H1 (cell line): Measurements from ENCODE around the gene SLC22A23.

ENCODE experiments used
- CBX8 ChIP-seq: fragments of 300-800, 300-1000 bp; sonication (generic); IDR thresholded peaks from 2 replicates; pipeline ENCODE4 v1.7.1; 2016; ENCODE audit warnings: low read depth, low read length, borderline replicate concordance
- CTCF ChIP-seq, 3 experiments: IDR thresholded peaks; 1 replicate in 2 of 3; 2 replicates in 1 of 3; pipeline versions ENCODE4 v1.5.1 to v1.6.1; 2011; ENCODE audit warnings: low read length in 3 of 3, mild to moderate bottlenecking in 3 of 3, inconsistent platforms in 2 of 3, low read depth in 1 of 3, moderate library complexity in 1 of 3; ENCODE audit not compliant: insufficient read depth in 1 of 3; ENCODE audit errors: control extremely low read depth in 1 of 3
- EP300 ChIP-seq, 2 experiments: IDR thresholded peaks; 1 replicate in 1 of 2; 2 replicates in 1 of 2; pipeline ENCODE4 v1.6.1; 2011 to 2012; ENCODE audit warnings: low read depth in 2 of 2, low read length in 2 of 2, mild to moderate bottlenecking in 2 of 2, borderline replicate concordance in 1 of 2, inconsistent platforms in 1 of 2, moderate library complexity in 1 of 2
- EZH2 ChIP-seq: fragments of 200-600 bp; sonication (generic); IDR thresholded peaks from 2 replicates; pipeline ENCODE4 v1.7.1; 2012; ENCODE audit warnings: low read depth, mild to moderate bottlenecking, moderate library complexity, low read length, inconsistent platforms; ENCODE audit not compliant: severe bottlenecking
- MAFK ChIP-seq: IDR thresholded peaks from 2 replicates; pipeline ENCODE4 v1.6.1; 2012; ENCODE audit warnings: low read depth, mild to moderate bottlenecking, improper control_type of control experiment, low read length
- NRF1 ChIP-seq: IDR thresholded peaks from 2 replicates; pipeline ENCODE4 v1.6.1; 2011; ENCODE audit warnings: mild to moderate bottlenecking, low read depth, low read length, improper control_type of control experiment
- POLR2A ChIP-seq, 2 experiments: IDR thresholded peaks; 1 replicate in 1 of 2; 2 replicates in 1 of 2; pipeline ENCODE4 v1.6.1; 2011; ENCODE audit warnings: low read depth in 2 of 2, low read length in 2 of 2, mild to moderate bottlenecking in 2 of 2; ENCODE audit errors: control extremely low read depth in 1 of 2
- POLR2AphosphoS5 ChIP-seq: IDR thresholded peaks from 2 replicates; pipeline ENCODE4 v1.6.1; 2011; ENCODE audit warnings: low read depth, low read length
- RFX5 ChIP-seq: IDR thresholded peaks from 2 replicates; pipeline ENCODE4 v1.6.1; 2011; ENCODE audit warnings: low read depth, low read length, improper control_type of control experiment, borderline replicate concordance
- SP1 ChIP-seq: IDR thresholded peaks from 2 replicates; pipeline ENCODE4 v1.6.1; 2011; ENCODE audit warnings: low read depth, low read length
- SRF ChIP-seq: IDR thresholded peaks from 2 replicates; pipeline ENCODE4 v1.6.1; 2011; ENCODE audit warnings: mild to moderate bottlenecking, low read depth, low read length, moderate library complexity
- TF ChIP-seq, protein P1 (sequence below): IDR thresholded peaks from 2 replicates; pipeline ENCODE4 v1.6.1; 2011; ENCODE audit warnings: low read depth, mild to moderate bottlenecking, low read length; ENCODE audit not compliant: insufficient read depth

DNA sequence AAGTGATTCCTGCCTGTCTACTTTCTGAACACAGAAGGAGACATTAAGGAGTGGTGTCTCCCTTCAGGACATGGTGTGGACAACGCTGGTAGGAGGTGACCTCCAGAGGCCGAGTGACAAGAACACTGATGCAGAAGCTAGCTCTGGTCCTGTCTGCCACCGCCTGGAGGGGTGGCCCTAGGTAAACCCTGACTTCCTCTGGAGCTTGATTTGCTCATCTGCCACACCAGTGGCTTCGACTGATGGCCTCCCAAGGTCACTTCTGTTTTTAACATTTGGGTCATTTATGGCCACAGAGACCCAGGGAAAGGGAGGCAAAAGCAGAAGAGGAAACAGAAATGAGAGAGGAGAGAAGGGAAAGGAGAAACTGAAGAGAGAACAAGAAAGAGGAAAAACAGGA lies 49.4 kb upstream of the SLC22A23 start:
- no peak for TF ChIP-seq POLR2AphosphoS5
- TF ChIP-seq MAFK: no peak
- no peak for TF ChIP-seq RFX5
- TF ChIP-seq EP300 (IDR thresholded peaks at IDR 0.05; ENCODE audit: borderline replicate concordance in 1 of 2, low read depth in 2 of 2, low read length in 2 of 2): no peak
- no peak for TF ChIP-seq SRF
- TF ChIP-seq CTCF (IDR thresholded peaks at IDR 0.05; ENCODE audit: control extremely low read depth in 1 of 3, insufficient read depth in 1 of 3, low read depth in 1 of 3, low read length in 3 of 3): no peak
- TF ChIP-seq, protein P1, sequence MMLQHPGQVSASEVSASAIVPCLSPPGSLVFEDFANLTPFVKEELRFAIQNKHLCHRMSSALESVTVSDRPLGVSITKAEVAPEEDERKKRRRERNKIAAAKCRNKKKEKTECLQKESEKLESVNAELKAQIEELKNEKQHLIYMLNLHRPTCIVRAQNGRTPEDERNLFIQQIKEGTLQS: no peak
- no peak for TF ChIP-seq CBX8
- TF ChIP-seq NRF1: no peak
- TF ChIP-seq EZH2: no peak
- TF ChIP-seq POLR2A (IDR thresholded peaks at IDR 0.05; ENCODE audit: control extremely low read depth in 1 of 2, low read depth in 2 of 2, low read length in 2 of 2): no peak
- no peak for TF ChIP-seq SP1
